8988T (cell line): ENCODE results near the gene NFE2L1.
"Not testable (repeated sequence)": the region's sequence is repeated elsewhere in the genome, so short reads cannot be mapped to it uniquely, and the experiment has no call there.

ENCODE experiments used
- DNase-seq: peaks from one replicate; pipeline ENCODE4 v3.0.0; 2011

The NFE2L1 gene

DNA sequence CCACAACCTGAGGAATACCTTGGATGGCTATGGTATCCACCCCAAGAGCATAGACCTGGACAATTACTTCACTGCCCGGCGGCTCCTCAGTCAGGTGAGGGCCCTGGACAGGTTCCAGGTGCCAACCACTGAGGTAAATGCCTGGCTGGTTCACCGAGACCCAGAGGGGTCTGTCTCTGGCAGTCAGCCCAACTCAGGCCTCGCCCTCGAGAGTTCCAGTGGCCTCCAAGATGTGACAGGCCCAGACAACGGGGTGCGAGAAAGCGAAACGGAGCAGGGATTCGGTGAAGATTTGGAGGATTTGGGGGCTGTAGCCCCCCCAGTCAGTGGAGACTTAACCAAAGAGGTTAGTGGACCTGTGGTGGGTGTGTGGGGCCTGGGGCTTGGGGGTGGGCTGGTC, 3.1 kb downstream of the NFE2L1 start:
- no peak for DNase-seq

DNA sequence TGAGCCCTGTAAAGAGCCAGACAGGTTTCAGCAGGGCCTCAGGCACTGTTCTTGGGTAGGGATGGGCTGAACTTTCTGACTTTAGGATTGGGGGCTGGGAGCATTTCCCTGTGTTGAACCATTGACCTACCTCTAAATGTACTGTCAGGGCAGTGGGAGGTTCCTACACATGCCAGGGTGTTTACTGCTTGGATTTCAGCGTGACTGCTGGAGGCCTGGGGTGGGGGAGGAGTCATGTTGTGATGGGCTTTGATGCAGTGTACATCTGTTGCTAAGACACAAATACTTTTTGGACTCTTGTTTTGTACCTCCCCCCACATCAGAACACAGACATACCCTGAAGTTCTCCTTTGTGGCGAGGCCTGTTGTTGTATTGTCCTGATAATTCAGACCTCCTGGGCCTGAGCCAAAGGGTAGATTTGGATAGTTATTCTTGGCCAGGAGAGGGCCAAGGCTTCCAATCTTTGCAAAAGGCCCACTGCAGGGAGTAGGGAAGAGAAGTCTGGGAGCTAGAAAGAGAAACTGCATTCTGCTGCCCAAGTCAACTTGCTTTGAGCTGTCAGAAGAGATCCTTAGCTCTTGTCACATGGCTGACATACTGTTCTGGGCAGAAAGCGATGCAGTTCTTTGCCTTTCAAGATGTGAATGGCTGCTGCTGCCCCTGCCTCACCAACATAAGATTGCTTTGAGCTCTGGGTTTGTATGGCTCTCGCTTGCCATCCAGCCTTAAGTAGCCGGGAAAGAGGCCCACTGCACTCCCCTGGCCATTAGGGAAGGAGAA, 3.7 kb downstream of the NFE2L1 start:
- DNase-seq, result no peak

DNA sequence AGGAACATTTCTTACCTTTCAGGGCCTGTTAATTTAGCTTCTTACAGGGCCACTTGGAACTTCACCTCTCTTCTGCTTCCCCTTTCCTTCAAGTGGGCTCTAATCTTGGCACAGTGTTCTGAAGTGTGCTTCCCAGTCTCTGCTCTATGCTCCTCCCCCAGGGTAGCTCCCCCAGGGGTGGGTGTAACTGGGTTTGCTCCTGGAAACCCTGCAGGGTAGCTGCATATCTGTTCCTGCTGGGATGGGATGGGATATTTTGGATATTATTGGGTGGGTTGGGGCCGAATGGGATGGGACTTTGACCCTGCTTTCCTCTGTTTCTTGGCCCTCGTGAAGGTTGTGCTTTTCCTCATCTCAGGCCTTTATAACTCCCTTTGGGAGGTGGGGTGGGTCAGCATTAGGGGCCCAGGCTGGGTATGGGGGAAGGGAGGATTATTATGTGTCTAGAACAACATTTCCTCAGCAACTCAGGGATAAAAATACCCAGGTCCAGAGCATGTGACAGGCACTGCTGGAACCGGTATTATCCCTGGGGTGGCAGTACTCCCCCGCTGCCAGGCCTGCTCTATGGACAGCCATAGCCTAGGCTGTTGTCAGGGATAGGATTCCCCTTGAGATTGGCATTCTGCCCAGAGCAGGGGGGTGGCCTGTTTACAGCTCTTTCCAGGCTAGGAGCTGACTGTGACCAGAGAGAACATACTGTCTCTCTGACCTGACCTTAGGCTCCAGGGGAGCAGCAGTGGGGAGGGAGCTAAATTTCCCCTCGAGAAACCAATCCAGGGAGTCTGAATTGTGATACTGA, 5.0 kb downstream of the NFE2L1 start:
- no peak for DNase-seq

GRCh38 chr17:48053758-48054237, 5.6 kb downstream of the NFE2L1 start:
- no peak for DNase-seq

DNA sequence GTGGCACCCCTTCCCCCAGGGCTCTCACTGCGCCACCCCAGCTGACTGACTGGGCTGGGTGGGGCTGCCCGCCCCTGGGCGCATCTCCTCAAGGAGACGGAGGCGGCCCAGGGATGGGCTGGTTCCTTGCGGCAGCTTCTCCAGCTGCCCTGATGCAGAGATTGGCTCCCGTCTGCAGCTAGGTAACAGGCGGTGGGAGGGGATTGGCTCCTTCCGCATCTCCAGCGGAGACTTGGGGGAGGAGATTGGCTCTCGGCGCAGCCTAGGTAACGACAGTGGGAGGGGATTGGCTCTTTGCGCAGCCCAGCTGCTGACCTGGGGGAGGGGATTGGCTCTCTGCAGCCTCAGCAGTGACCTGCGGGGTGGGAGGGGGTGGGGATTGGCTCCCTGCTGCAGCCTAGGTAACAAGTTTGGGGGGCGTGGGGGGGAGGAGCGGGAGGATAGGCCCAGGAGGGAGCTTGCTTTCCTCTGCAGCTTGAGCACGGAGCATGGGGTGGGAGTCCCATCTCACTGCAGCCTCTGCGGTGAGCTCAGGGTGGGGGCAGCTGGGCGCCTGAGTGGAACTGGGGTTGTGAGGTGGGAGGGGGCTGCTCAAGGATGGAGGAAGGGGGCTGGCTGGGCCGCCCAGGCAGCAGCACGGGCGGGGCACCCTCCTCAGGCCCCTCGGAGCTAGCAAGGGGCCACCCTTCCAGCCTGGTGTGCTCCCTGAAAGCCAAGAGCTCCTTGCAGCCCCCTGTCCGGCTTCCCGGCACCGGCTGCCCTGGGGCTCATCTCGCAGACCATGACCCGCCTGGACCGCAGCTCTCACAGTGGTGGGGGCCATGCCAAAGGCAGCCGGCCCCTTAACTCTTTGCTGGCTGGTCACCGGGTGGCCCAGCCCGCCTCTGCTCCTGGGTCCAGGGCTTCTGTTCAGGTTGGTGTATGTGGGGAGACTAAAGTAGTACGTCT, 6.4 kb downstream of the NFE2L1 start:
- peak; percentile 69 for DNase-seq

GRCh38 chr17:48055531-48056245, 7.5 kb downstream of the NFE2L1 start:
- no peak for DNase-seq

DNA sequence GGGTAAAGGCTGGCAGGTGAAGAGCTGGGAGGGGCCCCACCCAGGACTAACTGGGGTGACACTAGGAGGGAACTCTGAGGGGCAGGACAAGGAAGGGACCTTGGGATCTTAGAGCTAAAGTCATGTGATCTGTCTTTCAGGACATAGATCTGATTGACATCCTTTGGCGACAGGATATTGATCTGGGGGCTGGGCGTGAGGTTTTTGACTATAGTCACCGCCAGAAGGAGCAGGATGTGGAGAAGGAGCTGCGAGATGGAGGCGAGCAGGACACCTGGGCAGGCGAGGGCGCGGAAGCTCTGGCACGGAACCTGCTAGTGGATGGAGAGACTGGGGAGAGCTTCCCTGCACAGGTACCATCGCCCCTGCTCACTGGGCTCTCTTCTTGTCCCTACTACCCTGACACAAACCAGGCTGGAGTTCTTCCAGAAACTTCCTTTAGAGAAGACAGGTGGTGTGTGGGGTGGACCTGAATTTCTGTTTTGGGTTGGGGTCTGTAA, 8.1 kb downstream of the NFE2L1 start:
- DNase-seq, result no peak

DNA sequence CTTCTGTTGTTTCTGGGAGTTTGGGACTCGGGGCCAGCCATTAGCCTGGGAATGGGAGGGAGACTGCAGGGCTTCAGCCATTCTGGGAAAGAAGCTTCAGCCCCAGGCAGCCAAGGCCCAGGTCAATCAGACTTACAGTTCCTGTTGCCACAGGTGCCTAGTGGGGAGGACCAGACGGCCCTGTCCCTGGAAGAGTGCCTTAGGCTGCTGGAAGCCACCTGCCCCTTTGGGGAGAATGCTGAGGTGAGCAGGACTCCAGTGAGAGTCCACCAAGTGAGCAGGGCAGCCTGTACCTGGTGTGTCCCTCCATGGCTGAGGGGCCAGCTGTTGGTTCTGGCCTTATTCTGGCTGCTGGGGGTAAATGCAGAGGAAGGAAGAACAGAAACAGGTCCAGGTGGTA, 8.7 kb downstream of the NFE2L1 start:
- no peak for DNase-seq

DNA sequence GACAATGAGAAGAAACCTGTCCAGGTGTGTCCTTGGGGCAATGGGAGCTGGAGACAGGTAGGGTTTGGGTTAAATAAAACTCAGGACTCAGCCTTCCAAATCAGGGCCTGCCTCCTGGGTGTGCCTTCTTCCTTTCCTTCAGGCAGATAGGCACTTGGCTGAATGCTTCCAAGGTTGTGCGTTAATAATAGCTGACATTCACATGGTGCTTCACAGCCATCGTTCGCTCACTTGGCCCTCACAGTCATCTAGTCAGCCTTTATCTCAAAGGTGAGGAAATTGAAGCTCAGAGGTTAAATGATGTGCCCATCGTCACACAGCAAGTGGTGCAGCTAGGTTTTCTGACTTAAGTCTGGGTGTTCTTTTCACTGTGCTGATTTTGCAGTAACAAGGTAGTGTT, 9.5 kb downstream of the NFE2L1 start:
- no peak for DNase-seq

DNA sequence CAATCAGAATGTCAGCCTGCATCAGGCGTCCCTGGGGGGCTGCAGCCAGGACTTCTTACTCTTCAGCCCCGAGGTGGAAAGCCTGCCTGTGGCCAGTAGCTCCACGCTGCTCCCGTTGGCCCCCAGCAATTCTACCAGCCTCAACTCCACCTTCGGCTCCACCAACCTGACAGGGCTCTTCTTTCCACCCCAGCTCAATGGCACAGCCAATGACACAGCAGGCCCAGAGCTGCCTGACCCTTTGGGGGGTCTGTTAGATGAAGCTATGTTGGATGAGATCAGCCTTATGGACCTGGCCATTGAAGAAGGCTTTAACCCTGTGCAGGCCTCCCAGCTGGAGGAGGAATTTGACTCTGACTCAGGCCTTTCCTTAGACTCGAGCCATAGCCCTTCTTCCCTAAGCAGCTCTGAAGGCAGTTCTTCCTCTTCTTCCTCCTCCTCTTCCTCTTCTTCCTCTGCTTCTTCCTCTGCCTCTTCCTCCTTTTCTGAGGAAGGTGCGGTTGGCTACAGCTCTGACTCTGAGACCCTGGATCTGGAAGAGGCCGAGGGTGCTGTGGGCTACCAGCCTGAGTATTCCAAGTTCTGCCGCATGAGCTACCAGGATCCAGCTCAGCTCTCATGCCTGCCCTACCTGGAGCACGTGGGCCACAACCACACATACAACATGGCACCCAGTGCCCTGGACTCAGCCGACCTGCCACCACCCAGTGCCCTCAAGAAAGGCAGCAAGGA, 10.4 kb downstream of the NFE2L1 start:
- DNase-seq, result no peak

DNA sequence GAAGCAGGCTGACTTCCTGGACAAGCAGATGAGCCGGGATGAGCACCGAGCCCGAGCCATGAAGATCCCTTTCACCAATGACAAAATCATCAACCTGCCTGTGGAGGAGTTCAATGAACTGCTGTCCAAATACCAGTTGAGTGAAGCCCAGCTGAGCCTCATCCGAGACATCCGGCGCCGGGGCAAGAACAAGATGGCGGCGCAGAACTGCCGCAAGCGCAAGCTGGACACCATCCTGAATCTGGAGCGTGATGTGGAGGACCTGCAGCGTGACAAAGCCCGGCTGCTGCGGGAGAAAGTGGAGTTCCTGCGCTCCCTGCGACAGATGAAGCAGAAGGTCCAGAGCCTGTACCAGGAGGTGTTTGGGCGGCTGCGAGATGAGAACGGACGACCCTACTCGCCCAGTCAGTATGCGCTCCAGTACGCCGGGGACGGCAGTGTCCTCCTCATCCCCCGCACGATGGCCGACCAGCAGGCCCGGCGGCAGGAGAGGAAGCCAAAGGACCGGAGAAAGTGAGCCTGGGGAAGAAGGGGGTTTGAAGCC, 11.0 kb downstream of the NFE2L1 start:
- DNase-seq, result no peak

DNA sequence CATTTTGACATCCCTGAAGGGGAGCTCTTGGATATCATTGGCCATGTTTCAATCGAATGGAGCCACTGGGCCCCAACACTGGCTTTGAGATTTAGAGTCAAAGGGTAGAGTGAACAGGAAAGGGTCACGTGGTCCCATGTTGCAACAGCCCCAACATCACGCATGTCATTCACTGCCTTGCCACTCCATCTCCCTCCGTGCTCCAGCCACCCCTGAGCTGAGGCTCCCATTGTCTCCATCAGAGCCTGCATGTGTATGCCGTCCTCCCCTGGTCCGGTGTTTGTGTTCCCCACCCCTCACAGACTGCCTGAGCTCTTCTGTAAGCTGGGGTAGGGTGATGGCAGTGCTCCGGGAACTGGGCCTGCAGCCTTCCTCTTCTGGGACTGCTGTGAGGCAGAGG, 12.1 kb downstream of the NFE2L1 start:
- DNase-seq, result no peak

GRCh38 chr17:48062273-48062672, 14.1 kb downstream of the NFE2L1 start:
- no peak for DNase-seq

- DNase-seq, result no peak
Measured at GRCh38 chr17:48064638-48065037, 16.5 kb downstream of the NFE2L1 start.

- DNase-seq, result no peak
Measured at GRCh38 chr17:48066192-48066591, 18.0 kb downstream of the NFE2L1 start.

- DNase-seq, result no peak
Measured at GRCh38 chr17:48066656-48067055, 18.5 kb downstream of the NFE2L1 start.

GRCh38 chr17:48067245-48067644, 19.1 kb downstream of the NFE2L1 start:
- no peak for DNase-seq

GRCh38 chr17:48067808-48068207, 19.6 kb downstream of the NFE2L1 start:
- not testable (repeated sequence) for DNase-seq

DNA sequence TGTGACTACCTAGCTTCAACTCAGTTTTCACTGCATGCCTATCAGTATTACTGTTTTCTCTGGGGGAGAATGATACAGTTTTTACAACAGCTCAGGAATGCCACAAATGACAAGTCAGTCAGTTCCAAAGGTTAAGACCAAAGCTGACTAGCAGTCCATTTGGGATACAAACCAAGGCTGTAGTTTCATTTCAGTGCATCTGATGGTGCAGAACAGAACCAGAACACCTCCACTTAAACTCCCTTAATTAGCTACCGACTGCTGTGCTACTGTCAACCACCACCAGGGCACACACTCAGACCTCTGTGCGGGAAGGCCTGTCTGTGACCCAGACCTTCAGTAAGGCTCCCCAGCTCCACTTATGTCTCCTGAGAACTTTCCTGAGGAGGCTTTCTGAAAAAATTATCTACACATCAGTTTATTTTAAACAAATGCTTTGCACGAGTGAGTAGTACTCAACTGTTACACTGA, 20.4 kb downstream of the NFE2L1 start:
- no peak for DNase-seq

GRCh38 chr17:48070195-48070594, 22.0 kb downstream of the NFE2L1 start:
- DNase-seq, result no peak

GRCh38 chr17:48071654-48072053, 23.5 kb downstream of the NFE2L1 start:
- no peak for DNase-seq
